Right lobe of liver (tissue), 4 donors: ENCODE data around the gene RPL9.
"Not testable (repeated sequence)": the region's sequence is repeated elsewhere in the genome, so short reads cannot be mapped to it uniquely, and the experiment has no call there.

Experiments used
- CTCF ChIP-seq, 4 donors: fragments of 200-600 bp in 3 of 4; fragments of 450-650 bp in 1 of 4; IDR thresholded peaks; one replicate each; pipeline versions ENCODE4 v1.5.1 to v1.8.0; 2016 to 2022; ENCODE audit warnings: antibody characterized with exemption in 4 of 4, mild to moderate bottlenecking in 2 of 4
- POLR2A ChIP-seq: fragments of 450-650 bp; IDR thresholded peaks from one replicate; pipeline ENCODE4 v1.6.1; 2017; ENCODE audit warnings: antibody characterized with exemption, mild to moderate bottlenecking
- donor health status: DM: no; HTN: no; CAD: no.
- donor health status: DM: no; HTN: no; CAD: no.
- donor health status: DM: no; HTN: yes; CAD: no.

GRCh38 chr4:39411561-39411960, 47.2 kb downstream of the RPL9 start:
- not testable (repeated sequence) for TF ChIP-seq CTCF (IDR thresholded peaks at IDR 0.05); POLR2A
